Bone marrow (tissue), 2 donors: ENCODE data around the gene TTBK1.

ENCODE experiments used
- DNase-seq, 2 donors: peaks; one replicate each; lab custom pipeline; 2025; lab: John Stamatoyannopoulos, UW

The TTBK1 gene

GRCh38 chr6:43255408-43256054, 12.2 kb downstream of the TTBK1 start:
- DNase-seq, result no peak

- DNase-seq, result no peak
Observed at GRCh38 chr6:43256670-43257366, 13.5 kb downstream of the TTBK1 start.

- no peak for DNase-seq
Observed at GRCh38 chr6:43257367-43258145, 14.3 kb downstream of the TTBK1 start.

- DNase-seq, result no peak
Observed at GRCh38 chr6:43258180-43258579, 14.9 kb downstream of the TTBK1 start.

- DNase-seq, result no peak
Observed at GRCh38 chr6:43258807-43259686, 15.8 kb downstream of the TTBK1 start.

GRCh38 chr6:43260791-43261190, 17.5 kb downstream of the TTBK1 start:
- DNase-seq, result no peak

GRCh38 chr6:43261198-43261597, 17.9 kb downstream of the TTBK1 start:
- no peak for DNase-seq

GRCh38 chr6:43262000-43262779, 18.9 kb downstream of the TTBK1 start:
- no peak for DNase-seq

- no peak for DNase-seq
Observed at GRCh38 chr6:43262780-43263313, 19.6 kb downstream of the TTBK1 start.

GRCh38 chr6:43263314-43264178, 20.3 kb downstream of the TTBK1 start:
- DNase-seq, result peak; percentile 41 to 69

- DNase-seq, result no peak
Observed at GRCh38 chr6:43264599-43265145, 21.4 kb downstream of the TTBK1 start.

GRCh38 chr6:43265564-43265963, 22.3 kb downstream of the TTBK1 start:
- no peak for DNase-seq

- no peak for DNase-seq
Observed at GRCh38 chr6:43267619-43268354, 24.5 kb downstream of the TTBK1 start.

- DNase-seq, result no peak
Observed at GRCh38 chr6:43268355-43268700, 25.0 kb downstream of the TTBK1 start.

GRCh38 chr6:43268782-43269272, 25.5 kb downstream of the TTBK1 start:
- DNase-seq, result no peak

GRCh38 chr6:43269273-43270007, 26.2 kb downstream of the TTBK1 start:
- no peak for DNase-seq

- DNase-seq, result no peak
Observed at GRCh38 chr6:43271103-43271815, 28.0 kb downstream of the TTBK1 start.
